H1 (cell line): ENCODE measurements around the gene ERAS.

Experiments used
- CEBPB ChIP-seq: IDR thresholded peaks from 2 replicates; pipeline ENCODE4 v1.6.1; 2012; ENCODE audit warnings: low read depth, low read length
- CREB1 ChIP-seq: IDR thresholded peaks from 2 replicates; pipeline ENCODE4 v1.6.1; 2012; ENCODE audit warnings: inconsistent platforms
- CTCF ChIP-seq, 3 experiments: IDR thresholded peaks; 1 replicate in 2 of 3; 2 replicates in 1 of 3; pipeline versions ENCODE4 v1.5.1 to v1.6.1; 2011; ENCODE audit warnings: low read length in 3 of 3, mild to moderate bottlenecking in 3 of 3, inconsistent platforms in 2 of 3, low read depth in 1 of 3, moderate library complexity in 1 of 3; ENCODE audit not compliant: insufficient read depth in 1 of 3; ENCODE audit errors: control extremely low read depth in 1 of 3
- EP300 ChIP-seq, 2 experiments: IDR thresholded peaks; 1 replicate in 1 of 2; 2 replicates in 1 of 2; pipeline ENCODE4 v1.6.1; 2011 to 2012; ENCODE audit warnings: low read depth in 2 of 2, low read length in 2 of 2, mild to moderate bottlenecking in 2 of 2, borderline replicate concordance in 1 of 2, inconsistent platforms in 1 of 2, moderate library complexity in 1 of 2
- POLR2A ChIP-seq, 2 experiments: IDR thresholded peaks; 1 replicate in 1 of 2; 2 replicates in 1 of 2; pipeline ENCODE4 v1.6.1; 2011; ENCODE audit warnings: low read depth in 2 of 2, low read length in 2 of 2, mild to moderate bottlenecking in 2 of 2; ENCODE audit errors: control extremely low read depth in 1 of 2
- POLR2AphosphoS5 ChIP-seq: IDR thresholded peaks from 2 replicates; pipeline ENCODE4 v1.6.1; 2011; ENCODE audit warnings: low read depth, low read length
- POU5F1 ChIP-seq: IDR thresholded peaks from 2 replicates; pipeline ENCODE4 v1.6.1; 2011; ENCODE audit warnings: low read depth, mild to moderate bottlenecking, low read length, moderate library complexity

GRCh38 chrX:48785186-48785539, 41.1 kb upstream of the ERAS start:
- TF ChIP-seq CTCF (IDR thresholded peaks at IDR 0.05; ENCODE audit: control extremely low read depth in 1 of 3, insufficient read depth in 1 of 3, low read depth in 1 of 3, low read length in 3 of 3) (no peak), CEBPB (no peak), CREB1 (no peak), POLR2A (IDR thresholded peaks at IDR 0.05; ENCODE audit: control extremely low read depth in 1 of 2, low read depth in 2 of 2, low read length in 2 of 2) (no peak), EP300 (IDR thresholded peaks at IDR 0.05; ENCODE audit: borderline replicate concordance in 1 of 2, low read depth in 2 of 2, low read length in 2 of 2) (no peak), POLR2AphosphoS5 (no peak), POU5F1 (no peak)
